Spleen (tissue), 11 donors: Measurements from ENCODE around the gene MPZL1. TPM values are rescaled to one million over a fixed set of nuclear protein-coding genes. Genes with fewer than 3 reads are reported as not detected.
A peak's percentile ranks its signal among the peaks of the same experiment; 100 is the strongest.

ENCODE experiments used
- DNase-seq: peaks from one replicate; pipeline ENCODE4 v3.0.0-alpha.2; 2020
- H3K27ac ChIP-seq, 8 donors: fragments of 200-600 bp; sonication (generic) in 7 of 8; 1 replicate in 4 of 8; 2 replicates in 4 of 8; pipeline versions ENCODE4 v1.5.0 to v1.8.0; 2016 to 2021; ENCODE audit warnings: inconsistent platforms in 4 of 8, mild to moderate bottlenecking in 4 of 8, moderate library complexity in 1 of 8
- H3K27me3 ChIP-seq, 7 donors: fragments of 200-600 bp; sonication (generic) in 6 of 7; replicated peaks in 1 of 7; 1 replicate in 4 of 7; 2 replicates in 3 of 7; pipeline versions ENCODE4 v1.5.0 to v1.8.0; 2016 to 2021; ENCODE audit warnings: inconsistent platforms in 3 of 7, mild to moderate bottlenecking in 1 of 7
- H3K36me3 ChIP-seq, 6 donors: fragments of 200-600 bp; sonication (generic) in 5 of 6; 1 replicate in 4 of 6; 2 replicates in 2 of 6; pipeline versions ENCODE4 v1.5.0 to v1.8.0; 2016 to 2021; ENCODE audit warnings: inconsistent platforms in 2 of 6
- H3K4me1 ChIP-seq, 6 donors: fragments of 200-600 bp; sonication (generic) in 5 of 6; 1 replicate in 3 of 6; 2 replicates in 3 of 6; pipeline versions ENCODE4 v1.5.0 to v1.8.0; 2016 to 2021; ENCODE audit warnings: inconsistent platforms in 3 of 6
- H3K4me3 ChIP-seq, 8 donors: fragments of 200-600 bp; sonication (generic) in 7 of 8; 1 replicate in 4 of 8; 2 replicates in 4 of 8; pipeline versions ENCODE4 v1.5.0 to v1.8.0; 2016 to 2021; ENCODE audit warnings: inconsistent platforms in 4 of 8, mild to moderate bottlenecking in 4 of 8, moderate library complexity in 2 of 8
- H3K9me3 ChIP-seq, 8 donors: fragments of 200-600 bp; sonication (generic) in 7 of 8; 1 replicate in 4 of 8; 2 replicates in 4 of 8; pipeline versions ENCODE4 v1.5.0 to v1.8.0; 2016 to 2021; ENCODE audit warnings: inconsistent platforms in 4 of 8
- CTCF ChIP-seq, 11 experiments: fragments of 200-600 bp in 7 of 11; fragments of 450-650 bp in 4 of 11; sonication (generic) in 4 of 11; IDR thresholded peaks in 8 of 11; conservative IDR thresholded peaks in 3 of 11; 1 replicate in 7 of 11; 2 replicates in 4 of 11; pipeline versions ENCODE4 v1.4.0 to v1.8.0; 2016 to 2021; ENCODE audit warnings: antibody characterized with exemption in 11 of 11, inconsistent platforms in 4 of 11, mild to moderate bottlenecking in 1 of 11
- POLR2A ChIP-seq, 3 donors: fragments of 450-650 bp; IDR thresholded peaks; one replicate each; pipeline ENCODE4 v1.5.1; 2017; ENCODE audit warnings: antibody characterized with exemption in 3 of 3, mild to moderate bottlenecking in 1 of 3
- POLR2AphosphoS5 ChIP-seq, 3 donors: sonication (generic); formaldehyde crosslinking; IDR thresholded peaks; one replicate each; pipeline ENCODE4 v1.5.1; 2017; ENCODE audit warnings: antibody characterized with exemption in 3 of 3
- WGBS, 5 donors: extraction: QIAGEN DNeasy Blood & Tissue Kit in 3 of 5; methylation state at CpG; one replicate each; pipeline versions ENCODE4 v1.1.5 to v1.1.7; 2013 to 2018; 5-methylcytosine and 5-hydroxymethylcytosine counted together
- intact Hi-C: fragments of 100-400 bp; cut with DNase I; formaldehyde crosslinking; loops from one replicate; pipeline ENCODE4 v1.15.0; 2023; ENCODE audit warnings: low total_unique reads
- polyA plus RNA-seq, 3 donors: library from polyadenylated mRNA; stranded (reverse); fragments of 200-250 nt; gene quantifications; one replicate each; pipeline ENCODE4 v1.2.1, GENCODE V29; 2013
- total RNA-seq, 7 donors: library from RNA; depleted of rRNA in 3 of 7; stranded (reverse); fragments of >200 nt in 3 of 7; fragmentation: NEBNext Ultra II Directional in 4 of 7; extraction: Animal tissue kit (Norgen Biotek cat#: 25700) in 4 of 7; gene quantifications; one replicate each; pipeline versions ENCODE4 v1.1.0 to v1.2.1, GENCODE V29; 2016 to 2021
- donor health status: healthy with polysubstance abuse.
- donor health status: DM: no; HTN: no; CAD: no; lungs with moderate emphysema.
- donor health status: DM: no; HTN: no; CAD: no.
- donor health status: Bipolar disorder and iron deficiency.
- donor health status: healthy.
- donor health status: DM: no; HTN: no; CAD: no.
- donor health status: DM: yes; HTN: yes; CAD: no.

MPZL1 gene
- total and polyA plus RNA-seq, 10 donors: 12.0 to 65.8 (median 47.3) TPM

- 75 to 83% (median 78%) methylated on average over 10 of the region's 10 CpGs for WGBS, 5 donors
- no peaks in the 10 kb centered on the region for H3K27me3 ChIP-seq
- peaks cover 0 to 30% (median 4%) of the 10 kb centered on the region in 6 donors for H3K4me1 ChIP-seq
- H3K4me3 ChIP-seq: no peak overlapping the region
- intact Hi-C loops: no loop called here
- DNase-seq: no peak
- TF ChIP-seq CTCF (IDR thresholded peaks at IDR 0.05 in 8 of 11, conservative IDR thresholded peaks at IDR 0.05 in 3 of 11) (no peak), POLR2AphosphoS5 (IDR thresholded peaks at IDR 0.05) (no peak), POLR2A (IDR thresholded peaks at IDR 0.05) (no peak)
- peak overlapping the region in 5 of 8 donors; percentile 1 to 59 (median 39) for H3K27ac ChIP-seq
- H3K9me3 ChIP-seq: no peaks in the 10 kb centered on the region
- H3K36me3 ChIP-seq: peaks cover 0 to 2% (median 0%) of the 10 kb centered on the region in 6 donors
These were observed 74.3 kb downstream of the MPZL1 start for GRCh38 chr1:167795810-167796740.

- Histone ChIP-seq H3K27ac (peak overlapping the region in 6 of 8 donors; percentile 5 to 59 (median 40)), H3K27me3 (no peaks in the 10 kb centered on the region), H3K4me1 (peaks cover 0 to 21% (median 4%) of the 10 kb centered on the region in 6 donors), H3K4me3 (no peak overlapping the region), H3K9me3 (no peaks in the 10 kb centered on the region), H3K36me3 (no peaks in the 10 kb centered on the region)
- intact Hi-C loops: no loop called here
- DNase-seq: no peak
- TF ChIP-seq POLR2AphosphoS5 (IDR thresholded peaks at IDR 0.05): peak in 1 of 3 donors; percentile 67
- no peak for TF ChIP-seq POLR2A (IDR thresholded peaks at IDR 0.05)
- TF ChIP-seq CTCF (IDR thresholded peaks at IDR 0.05 in 8 of 11, conservative IDR thresholded peaks at IDR 0.05 in 3 of 11): no peak
- 6 to 15% (median 13%) methylated on average over 2 of the region's 2 CpGs for whole genome bisulfite sequencing, 5 donors
These were observed 75.2 kb downstream of the MPZL1 start for GRCh38 chr1:167797015-167797414.

GRCh38 chr1:167798952-167799351 is 77.2 kb downstream of the MPZL1 start:
- no peaks in the 10 kb centered on the region for H3K9me3 ChIP-seq
- no peak overlapping the region for H3K4me3 ChIP-seq
- no peak overlapping the region for H3K27ac ChIP-seq
- intact Hi-C loops: no loop called here
- 92 to 99% (median 96%) methylated on average over 4 of the region's 4 CpGs for WGBS, 5 donors
- no peaks in the 10 kb centered on the region for H3K36me3 ChIP-seq
- no peak for DNase-seq
- TF ChIP-seq CTCF (IDR thresholded peaks at IDR 0.05 in 8 of 11, conservative IDR thresholded peaks at IDR 0.05 in 3 of 11): no peak
- no peak for TF ChIP-seq POLR2A (IDR thresholded peaks at IDR 0.05)
- TF ChIP-seq POLR2AphosphoS5 (IDR thresholded peaks at IDR 0.05): no peak
- peaks cover 2 to 31% (median 12%) of the 10 kb centered on the region in 6 donors for H3K4me1 ChIP-seq
- H3K27me3 ChIP-seq: no peaks in the 10 kb centered on the region

GRCh38 chr1:167799747-167800146 is 78.0 kb downstream of the MPZL1 start:
- no peak overlapping the region for H3K27ac ChIP-seq
- intact Hi-C loops: loop anchor here (5.0 kb wide), 1 partner anchor 77 kb away; the partner anchor contains the start of gene MPZL1
- WGBS, 5 donors: 33 to 82% (median 67%) methylated on average over 4 of the region's 4 CpGs

More at GRCh38 chr1:167799747-167800146, 78.0 kb downstream of the MPZL1 start:
- DNase-seq: no peak
- TF ChIP-seq POLR2AphosphoS5 (IDR thresholded peaks at IDR 0.05) (no peak), POLR2A (IDR thresholded peaks at IDR 0.05) (no peak), CTCF (IDR thresholded peaks at IDR 0.05 in 8 of 11, conservative IDR thresholded peaks at IDR 0.05 in 3 of 11) (no peak)
- H3K4me1 ChIP-seq: peaks cover 2 to 36% (median 20%) of the 10 kb centered on the region in 6 donors
- H3K4me3 ChIP-seq: no peak overlapping the region
- no peaks in the 10 kb centered on the region for H3K27me3 ChIP-seq
- H3K36me3 ChIP-seq: no peaks in the 10 kb centered on the region
- H3K9me3 ChIP-seq: no peaks in the 10 kb centered on the region
